HG03025 (cell line): ENCODE results near the gene INTS3.
"Not testable (repeated sequence)": the region's sequence is repeated elsewhere in the genome, so short reads cannot be mapped to it uniquely, and the experiment has no call there.

Experiments used
- ATAC-seq: cut with Tn5 transposase; IDR thresholded peaks from one replicate; pipeline ENCODE4 v1.9.1; 2021; ENCODE audit warnings: mild to moderate bottlenecking, moderate library complexity; ENCODE audit not compliant: unreplicated experiment, low FRiP score

Gene INTS3

DNA sequence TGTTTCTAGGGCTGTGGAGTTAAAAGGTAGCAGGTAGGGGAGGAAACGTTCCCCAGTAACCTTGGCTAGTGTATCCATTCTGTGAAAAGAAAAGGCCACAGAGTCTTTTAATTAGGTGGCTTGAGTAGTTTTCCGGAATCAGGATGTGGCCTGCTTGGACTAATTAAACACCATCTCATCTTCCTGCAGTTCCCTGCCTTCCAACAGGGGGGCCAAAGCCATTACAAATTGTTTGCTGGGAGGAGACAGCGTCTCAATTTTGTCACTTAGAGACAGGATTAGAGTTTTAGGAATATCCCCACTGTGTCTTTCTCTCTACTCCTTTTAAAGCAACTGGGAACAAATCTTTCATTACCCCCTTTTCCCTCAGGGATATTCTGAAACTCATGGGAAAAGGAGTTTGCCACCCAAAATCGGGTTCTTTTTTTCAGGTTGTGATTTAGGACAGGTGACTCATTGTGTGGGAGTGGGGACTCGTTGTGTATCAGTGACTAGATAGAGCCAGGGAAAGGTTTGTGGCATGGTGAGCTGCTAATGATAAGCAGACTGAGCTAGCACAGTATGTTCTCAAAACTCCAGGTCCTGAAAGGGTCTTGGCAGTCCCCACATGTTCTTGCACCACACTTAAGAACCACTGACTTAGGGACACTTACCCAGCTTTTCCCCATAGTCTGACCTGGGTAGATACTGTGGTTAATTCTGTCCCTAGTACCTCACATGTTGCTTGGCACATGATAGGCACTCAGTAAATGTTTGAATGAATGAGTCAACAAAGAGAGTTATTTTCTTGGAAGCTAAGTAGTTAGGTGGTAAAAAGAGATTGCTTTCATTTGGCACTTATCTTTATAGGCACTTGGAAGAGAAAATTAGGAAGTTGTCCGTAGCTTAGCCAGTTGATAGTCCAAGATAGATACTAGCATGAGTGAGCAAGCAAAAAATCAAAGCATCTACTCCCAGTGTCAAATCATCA, 22.5 kb downstream of the INTS3 start:
- no peak for ATAC-seq

DNA sequence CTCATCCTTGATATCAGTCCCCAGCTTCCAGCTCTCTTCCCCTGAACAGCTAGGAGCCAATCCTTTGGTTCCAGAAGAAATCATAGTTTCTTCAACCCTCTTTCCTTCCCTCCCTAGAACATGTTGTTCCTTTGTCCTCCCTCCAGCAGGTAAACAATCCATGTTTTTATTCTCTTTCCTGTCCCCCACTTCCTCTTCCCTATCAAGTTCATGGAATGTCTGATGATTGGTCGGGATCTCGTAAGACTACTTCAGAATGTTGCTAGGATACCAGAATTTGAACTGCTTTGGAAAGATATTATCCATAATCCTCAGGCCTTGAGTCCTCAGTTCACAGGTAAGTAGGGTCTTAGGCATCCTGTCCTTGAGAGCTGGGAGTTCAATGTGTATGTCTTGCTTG, 24.2 kb downstream of the INTS3 start:
- no peak for ATAC-seq

DNA sequence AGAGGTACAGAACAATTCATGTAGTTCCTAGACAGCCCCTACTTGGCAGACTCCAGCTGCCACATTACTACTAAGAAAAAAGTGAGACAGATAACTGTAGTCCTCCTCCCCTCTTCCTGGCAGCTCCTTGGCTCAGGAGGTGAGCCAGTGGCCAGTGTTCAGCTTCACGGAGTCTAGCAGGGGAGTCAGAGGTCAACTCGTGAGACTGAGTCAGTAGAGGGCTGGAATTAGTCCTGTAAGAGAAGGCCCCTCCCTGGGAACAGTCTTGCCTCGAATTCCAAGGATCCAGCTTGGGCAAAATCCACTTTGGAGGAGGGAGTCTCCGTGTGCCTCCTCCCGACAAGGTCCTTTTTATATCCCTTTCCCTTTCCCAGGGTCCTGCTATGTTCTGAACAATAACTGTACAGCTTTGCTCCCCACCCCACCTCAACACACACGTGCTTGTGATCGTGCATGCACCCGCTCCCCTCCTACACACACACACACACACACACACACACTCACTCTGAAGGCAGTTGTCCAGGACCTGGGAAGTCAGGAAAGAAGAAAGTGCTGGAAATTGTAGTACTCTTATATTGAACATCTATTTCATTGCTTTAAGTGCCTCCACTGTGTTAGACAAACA, 24.8 kb downstream of the INTS3 start:
- no peak for ATAC-seq

DNA sequence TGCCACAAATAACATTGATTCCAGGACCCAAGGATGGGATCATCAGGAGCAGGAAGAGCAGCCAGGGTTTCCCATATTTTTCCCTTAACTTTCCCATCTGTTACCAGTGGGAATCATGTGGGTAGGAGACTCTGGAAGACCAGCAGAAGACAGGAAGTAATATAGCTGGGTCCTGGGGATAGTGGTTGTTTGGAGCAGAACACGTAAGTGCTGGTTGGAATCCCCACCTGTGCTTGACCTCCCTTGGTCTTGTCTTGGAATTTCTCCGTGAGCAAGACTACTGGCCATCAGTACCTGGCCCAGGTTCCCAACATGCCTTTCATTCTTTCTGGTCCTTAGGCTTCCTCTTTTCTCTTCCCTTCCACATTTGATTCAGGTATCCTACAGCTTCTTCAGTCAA, 26.4 kb downstream of the INTS3 start:
- no peak for ATAC-seq

DNA sequence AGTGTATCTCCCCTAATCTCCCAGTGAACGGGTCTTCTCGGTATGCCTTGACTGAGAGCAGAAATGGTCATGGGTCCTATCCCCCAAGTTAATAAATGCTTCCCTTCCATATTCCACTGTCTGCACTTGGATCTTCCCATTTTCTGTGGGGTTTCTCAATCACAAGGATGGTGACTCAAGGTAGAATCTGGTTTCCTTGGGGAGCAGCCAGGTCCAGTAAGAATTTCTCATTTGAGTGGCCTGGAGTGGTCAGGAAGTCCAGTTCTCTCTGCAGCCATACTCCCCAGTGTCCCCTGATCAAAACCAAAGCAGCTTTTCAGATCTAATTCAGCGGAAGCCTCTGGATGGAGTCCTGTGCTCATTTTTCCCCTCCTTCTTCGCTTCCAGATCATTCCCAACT, 32.6 kb downstream of the INTS3 start:
- ATAC-seq, result no peak

DNA sequence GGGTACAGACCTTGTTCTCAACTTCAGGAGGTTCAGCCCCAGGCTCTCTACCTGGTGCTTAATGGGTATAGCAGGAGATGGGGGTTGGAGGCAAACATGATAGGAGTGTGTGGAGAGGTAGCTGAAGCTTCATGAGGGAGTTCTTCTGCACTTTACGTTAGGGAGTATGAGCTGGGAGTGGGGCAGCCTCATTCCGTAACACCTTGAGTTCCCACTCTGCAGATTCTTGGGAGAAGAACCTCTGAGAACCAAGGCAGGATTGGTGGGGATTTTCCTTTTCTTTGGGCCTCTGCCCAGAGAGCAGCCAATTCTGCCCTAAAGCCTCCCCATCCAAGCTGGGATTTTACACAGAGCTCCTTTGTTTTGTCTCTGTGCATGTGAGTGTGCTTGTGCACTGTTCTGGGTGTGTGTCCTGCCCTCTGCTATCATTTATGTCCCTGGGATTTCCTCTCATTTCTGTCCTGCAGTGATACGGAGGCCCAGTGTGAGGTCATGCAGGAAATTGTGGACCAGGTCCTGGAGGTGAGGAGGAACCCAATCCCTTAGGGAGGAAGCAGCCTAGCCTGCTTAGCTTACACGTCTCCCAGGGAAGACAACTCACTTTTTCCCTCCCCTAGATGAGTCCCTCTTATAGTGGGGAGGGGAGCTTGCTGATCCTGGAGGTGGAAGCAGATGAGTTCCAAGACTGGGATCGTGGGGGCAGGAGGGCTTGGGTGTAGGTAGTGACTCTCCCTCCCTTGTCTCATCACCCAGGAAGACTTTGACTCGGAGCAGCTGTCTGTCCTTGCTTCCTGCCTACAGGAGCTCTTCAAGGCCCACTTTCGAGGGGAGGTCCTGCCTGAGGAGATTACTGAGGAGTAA, 35.7 kb downstream of the INTS3 start:
- no peak for ATAC-seq

DNA sequence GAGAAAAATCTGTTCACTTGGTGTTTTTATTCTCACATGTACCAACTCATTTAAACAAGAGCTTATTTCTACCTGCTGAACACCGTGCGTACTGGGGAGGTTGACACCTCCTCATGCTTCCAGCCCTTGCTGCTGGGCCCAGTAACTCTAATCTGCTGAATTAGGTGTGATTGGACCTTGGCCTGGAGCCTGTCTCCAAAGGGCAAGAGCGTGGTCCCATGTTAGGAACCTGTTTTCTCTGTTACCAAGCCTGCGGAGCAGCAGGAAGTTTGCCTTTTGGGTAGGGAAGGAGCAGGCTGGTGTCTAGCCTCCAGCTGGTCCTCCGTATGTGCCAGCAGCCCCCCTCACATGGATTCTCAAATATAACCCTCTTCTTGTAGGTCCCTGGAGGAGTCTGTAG, 36.5 kb downstream of the INTS3 start:
- ATAC-seq, result no peak

DNA sequence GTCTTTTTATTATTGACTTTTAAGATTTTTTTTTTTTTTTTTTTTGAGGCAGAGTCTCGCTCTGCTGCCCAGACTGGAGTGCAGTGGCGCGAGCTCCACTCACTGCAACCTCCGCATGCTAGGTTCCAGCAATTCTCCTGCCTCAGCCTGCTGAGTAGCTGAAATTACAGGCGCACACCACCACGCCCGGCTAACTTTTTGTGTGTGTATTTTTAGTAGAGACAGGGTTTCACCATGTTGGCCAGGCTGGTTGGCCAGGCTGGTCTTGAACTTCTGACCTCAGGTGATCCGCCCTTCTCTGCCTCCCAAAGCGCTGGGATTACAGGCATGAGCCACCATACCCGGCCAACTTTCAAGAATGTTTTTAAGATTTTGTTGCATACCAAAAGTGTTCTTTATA, 38.8 kb downstream of the INTS3 start:
- ATAC-seq, result not testable (repeated sequence)

DNA sequence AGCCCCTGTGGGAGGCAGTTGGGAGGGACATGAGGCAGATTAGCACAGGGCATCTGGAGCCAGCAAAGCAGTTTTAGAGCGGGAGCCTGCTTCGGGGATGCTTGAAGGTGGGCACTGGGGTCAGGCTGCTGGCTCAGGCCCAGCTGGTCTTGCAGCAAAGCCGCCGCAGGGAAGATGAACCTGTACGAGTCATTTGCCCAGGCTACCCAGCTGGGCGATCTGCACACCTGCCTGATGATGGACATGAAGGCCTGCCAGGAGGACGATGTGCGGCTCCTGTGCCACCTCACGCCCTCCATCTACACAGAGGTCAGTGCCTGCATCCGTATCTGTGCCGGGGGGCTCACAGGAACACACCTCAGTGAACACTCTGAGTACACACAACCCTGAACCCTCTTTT, 39.7 kb downstream of the INTS3 start:
- no peak for ATAC-seq

DNA sequence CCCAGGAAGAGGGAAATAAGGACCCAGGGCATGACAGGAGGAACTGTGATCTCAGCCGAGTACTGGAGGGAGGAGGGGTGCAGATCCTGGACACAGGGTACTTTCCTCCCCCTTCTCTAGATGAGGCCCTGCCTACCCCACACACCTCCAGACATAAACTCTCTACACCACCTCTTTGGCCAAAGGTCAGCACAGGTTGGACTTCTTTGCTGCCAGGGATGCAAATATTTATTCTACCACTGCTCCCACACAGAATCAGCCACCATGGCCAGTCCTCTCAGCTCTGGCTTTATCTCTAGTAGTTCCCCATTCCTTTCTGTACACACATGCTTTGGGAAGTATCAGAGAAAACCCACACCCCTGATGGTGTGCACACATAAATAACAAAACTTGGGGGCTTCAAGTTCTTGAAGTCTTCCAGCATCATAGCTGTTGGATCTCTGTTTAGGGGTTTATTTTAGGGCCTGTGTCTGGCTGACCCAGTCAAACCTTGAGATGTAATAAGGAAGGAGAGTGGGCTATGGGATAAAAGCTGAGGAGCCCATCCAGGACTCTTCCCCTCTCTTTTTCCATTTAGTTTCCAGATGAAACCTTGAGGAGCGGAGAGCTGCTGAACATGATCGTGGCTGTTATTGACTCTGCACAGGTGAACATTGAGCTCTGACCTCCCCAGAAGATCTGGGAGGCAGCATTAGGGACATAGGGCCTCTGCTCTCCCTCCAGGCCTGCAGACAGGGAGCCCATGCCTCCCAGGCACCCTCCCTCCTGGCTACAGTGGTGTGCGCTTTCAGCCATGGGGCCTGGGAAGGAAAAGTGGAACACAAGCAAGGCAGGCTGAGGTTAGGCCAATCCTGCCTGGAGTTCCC, 40.7 kb downstream of the INTS3 start:
- ATAC-seq, result no peak

DNA sequence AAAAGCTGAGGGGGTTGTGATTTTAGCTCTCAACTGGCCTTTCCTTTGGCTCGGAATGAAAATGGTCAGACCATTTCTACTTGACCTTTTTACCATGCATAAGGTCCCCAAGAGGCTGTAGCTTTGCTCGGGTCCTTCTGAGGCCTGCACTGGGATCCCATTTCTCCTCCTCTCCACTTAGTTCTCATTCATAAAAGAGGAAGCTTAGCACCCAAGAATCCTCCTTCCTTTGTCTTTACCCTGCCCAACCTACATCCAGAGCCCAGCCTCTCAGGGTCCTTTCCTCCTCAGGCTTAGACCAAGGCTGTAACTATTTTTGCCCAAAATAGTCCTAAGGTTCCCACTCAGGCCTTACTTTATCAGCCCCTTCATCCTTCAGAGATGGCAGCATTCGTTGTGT, 41.4 kb downstream of the INTS3 start:
- ATAC-seq, result no peak

DNA sequence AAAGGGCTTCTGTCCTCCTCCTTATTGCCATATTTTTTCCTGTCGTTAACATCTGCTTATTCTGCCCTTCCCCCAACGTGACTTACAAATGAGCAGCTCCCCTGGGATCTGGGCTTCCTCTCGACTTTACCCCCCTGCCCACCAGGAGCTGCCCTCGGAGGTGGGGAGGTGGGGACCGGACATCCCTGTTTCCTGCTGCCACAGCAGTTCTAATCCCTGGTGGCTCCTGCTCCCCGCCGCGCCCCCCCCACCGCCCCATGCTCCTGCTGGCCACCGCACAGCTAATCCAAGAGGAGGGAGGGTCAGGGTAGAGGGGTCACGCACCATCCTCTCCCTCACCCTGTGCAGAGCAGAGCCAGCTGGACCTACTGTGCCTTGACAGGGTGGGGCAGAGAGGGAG, 42.9 kb downstream of the INTS3 start:
- ATAC-seq, result no peak

DNA sequence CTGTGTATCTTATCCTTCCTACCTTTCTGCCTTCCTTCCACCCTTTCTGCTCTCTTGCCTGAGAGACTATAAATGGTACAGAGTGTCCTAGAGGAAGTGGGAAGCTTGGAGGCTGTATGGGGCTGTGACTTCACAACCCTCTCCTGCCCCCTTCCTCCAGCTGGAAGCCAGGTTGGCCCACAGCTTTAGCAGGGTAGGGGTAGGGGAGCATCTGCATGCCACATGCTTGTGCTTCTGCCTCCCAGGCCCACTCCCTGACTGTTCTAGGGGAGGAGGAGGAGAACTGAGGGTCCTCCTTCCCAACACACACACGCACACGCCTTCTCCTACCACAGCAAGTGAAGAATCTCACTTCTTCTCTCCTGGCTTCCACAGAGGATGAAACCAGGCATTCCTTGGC, 43.4 kb downstream of the INTS3 start:
- ATAC-seq, result no peak

DNA sequence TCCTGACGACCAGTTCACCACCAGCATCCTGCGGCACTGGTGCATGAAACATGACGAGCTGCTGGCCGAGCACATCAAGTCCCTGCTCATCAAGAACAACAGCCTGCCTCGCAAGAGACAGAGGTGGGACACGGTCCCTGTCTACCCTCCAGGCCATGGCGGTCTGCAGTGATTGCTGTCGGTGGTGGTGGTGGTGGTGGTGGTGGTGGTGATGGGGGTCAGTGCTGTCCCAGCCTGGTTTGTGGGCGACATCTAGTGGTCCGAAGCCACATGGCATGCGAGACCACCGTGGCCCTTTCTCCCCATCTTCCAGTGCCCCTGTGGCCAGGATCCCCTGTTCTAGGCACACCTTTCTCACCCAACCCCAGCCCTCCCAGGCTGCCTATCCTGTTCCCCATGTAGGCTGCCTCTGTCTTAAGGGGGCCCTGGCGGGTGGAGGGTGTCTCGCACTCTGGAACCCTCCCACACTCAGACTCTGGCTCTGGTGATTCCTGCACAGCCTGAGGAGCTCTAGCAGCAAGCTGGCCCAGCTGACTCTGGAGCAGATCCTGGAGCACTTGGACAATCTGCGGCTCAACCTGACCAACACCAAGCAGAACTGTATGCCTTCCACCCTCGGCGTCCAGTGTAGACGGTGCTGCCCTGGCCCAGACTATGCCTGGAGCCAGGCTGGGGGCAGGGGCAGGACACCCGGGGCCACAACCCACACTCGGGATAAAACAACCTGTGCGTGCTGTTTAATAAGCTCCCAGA, 44.2 kb downstream of the INTS3 start:
- no peak for ATAC-seq

DNA sequence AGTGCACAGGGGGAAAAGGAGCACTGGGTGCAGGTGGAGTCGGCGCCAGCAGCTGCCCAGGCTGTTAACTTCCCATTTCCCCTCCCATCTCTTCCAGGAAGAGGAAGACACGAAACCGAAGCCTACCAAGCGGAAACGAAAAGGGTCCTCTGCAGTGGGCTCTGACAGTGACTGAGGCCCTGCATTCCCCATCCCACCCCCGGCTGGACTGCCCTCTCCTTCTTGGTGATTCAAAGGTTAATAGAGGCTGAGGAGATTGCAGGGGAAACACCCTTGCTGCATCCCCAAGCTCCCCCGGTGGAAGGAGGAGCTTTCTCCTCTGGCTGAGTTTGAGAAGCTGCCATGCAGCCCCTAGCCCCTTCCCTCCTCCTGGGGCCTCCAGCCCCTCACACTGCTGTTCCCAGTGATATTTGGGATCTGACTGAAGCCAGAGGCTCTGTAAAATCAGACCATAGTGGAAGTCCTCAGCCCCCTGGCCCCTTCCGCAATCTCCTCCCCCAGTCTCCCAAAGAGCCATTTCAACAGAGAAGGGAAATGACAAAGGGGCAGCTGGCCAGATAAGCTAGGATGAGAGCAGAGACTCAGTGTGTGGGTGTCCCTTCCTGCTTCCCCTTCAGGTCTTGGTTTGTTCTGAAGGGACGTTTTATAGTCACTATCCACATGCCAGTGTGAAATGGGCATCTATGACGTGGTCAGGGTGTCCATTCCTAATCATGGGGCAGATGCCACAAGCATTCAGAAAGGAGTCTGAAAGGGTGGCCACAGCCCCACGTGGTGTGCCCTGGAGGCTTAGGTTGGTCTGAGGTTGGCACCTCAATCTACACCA, 45.5 kb downstream of the INTS3 start:
- ATAC-seq, result no peak

DNA sequence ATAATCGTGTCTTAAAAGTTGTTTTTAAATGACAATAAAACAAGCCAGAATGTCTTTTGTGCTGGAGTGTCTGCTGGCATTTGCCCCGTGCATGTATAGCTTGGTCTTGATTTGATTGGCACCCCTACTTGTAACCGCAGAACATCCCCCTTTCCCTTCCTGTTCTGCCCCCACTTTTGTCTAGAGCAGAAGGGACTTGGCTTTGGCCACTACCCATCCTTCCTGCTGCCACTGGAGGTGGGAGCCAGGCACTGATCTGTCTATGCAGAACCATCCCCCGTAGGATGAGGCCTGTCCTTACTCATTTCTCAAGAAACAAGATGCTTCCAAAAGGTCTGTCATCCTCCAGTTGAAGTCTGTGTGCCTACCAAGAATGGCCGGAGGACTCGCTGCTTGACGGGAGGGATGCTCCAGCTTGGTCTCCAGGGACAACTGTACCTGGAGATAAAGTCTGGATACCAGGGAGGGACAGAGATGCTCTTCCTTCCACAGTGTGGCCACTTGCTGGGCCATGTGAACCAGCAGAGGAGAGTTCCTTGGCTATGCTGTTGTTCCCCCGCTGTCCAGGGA, 46.3 kb downstream of the INTS3 start:
- ATAC-seq, result no peak

DNA sequence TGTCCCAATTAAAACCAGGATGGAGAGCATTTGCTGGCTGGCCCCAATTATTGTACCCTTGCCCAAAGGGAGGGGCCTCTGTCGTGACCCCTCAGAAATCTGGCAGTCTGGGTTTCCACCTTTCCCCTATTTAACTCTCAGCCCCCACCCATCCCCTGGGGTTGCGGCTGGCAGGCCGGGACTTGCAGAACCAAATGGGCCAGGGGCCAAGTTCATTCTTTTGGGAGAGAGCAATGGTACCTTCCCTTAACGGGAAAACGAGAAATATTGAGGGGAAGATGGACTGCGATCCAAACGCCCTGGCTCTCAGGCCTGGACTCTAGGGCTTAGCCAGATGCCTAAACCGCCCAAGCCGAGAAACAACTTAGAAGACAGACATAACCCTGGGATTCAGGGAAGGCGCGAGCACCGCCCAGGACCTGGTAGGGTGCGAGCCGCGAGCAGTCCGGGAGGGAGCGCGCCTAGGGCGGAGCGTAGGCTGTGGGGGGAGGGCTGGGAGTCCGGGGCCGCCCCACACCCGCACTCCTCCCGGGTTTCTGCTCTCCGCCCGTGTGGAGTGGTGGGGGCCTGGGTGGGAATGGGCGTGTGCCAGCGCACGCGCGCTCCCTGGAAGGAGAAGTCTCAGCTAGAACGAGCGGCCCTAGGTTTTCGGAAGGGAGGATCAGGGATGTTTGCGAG, 47.1 kb downstream of the INTS3 start, which contains the start of gene SLC27A3:
Gene SLC27A3 (plus strand): TSS at position 628 of the 678 bp plus-strand sequence. CDS start 91 bp downstream, outside the sequence.
- no peak for ATAC-seq
